ENCODE measurements around the gene SUSD2. TPM values are rescaled to one million over a fixed set of nuclear protein-coding genes. Genes with fewer than 3 reads are reported as not detected.

The SUSD2 gene
- total and polyA plus RNA-seq, 8 donors = 0.35 to 7.2 (median 2.5) TPM

- FAIRE-seq (no peak), ATAC-seq (peak in 1 of 4 donors; percentile 41), DNase-seq (peak in 2 of 6 donors; percentile 22 to 70)
- no peak for TF ChIP-seq CTCF (IDR thresholded peaks at IDR 0.05)
- Histone ChIP-seq H3K36me3 (no peaks in the 10 kb centered on the region), H3K4me3 (no peak overlapping the region), H3K9me3 (no peaks in the 10 kb centered on the region), H3K27me3 (no peaks in the 10 kb centered on the region), H3K27ac (no peak overlapping the region), H3K4me1 (no peaks in the 10 kb centered on the region)
- intact Hi-C loops (cut with DNase I) = no loop called here
- 79 to 80% methylated on average over 19 to 24 of the region's 24 CpGs for WGBS, 2 donors
These were observed 2.2 kb downstream of the SUSD2 start for GRCh38 chr22:24183321-24184031.

GRCh38 chr22:24184057-24184798 is 2.9 kb downstream of the SUSD2 start:
- Histone ChIP-seq H3K36me3 (no peaks in the 10 kb centered on the region), H3K27me3 (no peaks in the 10 kb centered on the region), H3K4me1 (no peaks in the 10 kb centered on the region), H3K27ac (no peak overlapping the region), H3K9me3 (no peaks in the 10 kb centered on the region), H3K4me3 (no peak overlapping the region)
- DNase-seq (peak in 2 of 6 donors; percentile 22 to 62), FAIRE-seq (no peak), ATAC-seq (no peak)
- intact Hi-C loops (cut with DNase I) = no loop called here
- TF ChIP-seq CTCF (IDR thresholded peaks at IDR 0.05) = no peak
- 83 to 91% methylated on average over 13 to 16 of the region's 16 CpGs for WGBS, 2 donors

- intact Hi-C loops (cut with DNase I) = loop anchor here in 1 of 3 donors (5.0 kb wide), 1 partner anchor 47 kb away; no protein-coding TSS in a partner anchor
- H3K4me1 ChIP-seq = no peaks in the 10 kb centered on the region
- ATAC-seq = no peak
- no peaks in the 10 kb centered on the region for H3K36me3 ChIP-seq
- no peaks in the 10 kb centered on the region for H3K9me3 ChIP-seq
- no peak for TF ChIP-seq CTCF (IDR thresholded peaks at IDR 0.05)
- H3K27me3 ChIP-seq = no peaks in the 10 kb centered on the region
- H3K27ac ChIP-seq = no peak overlapping the region
- no peak overlapping the region for H3K4me3 ChIP-seq
- peak in 2 of 6 donors; percentile 22 to 59 for DNase-seq
- FAIRE-seq = no peak
- WGBS, 2 donors = 87 to 88% methylated on average over 15 to 16 of the region's 16 CpGs
These were observed 3.8 kb downstream of the SUSD2 start for GRCh38 chr22:24185001-24185500.

GRCh38 chr22:24185501-24186351 is 4.4 kb downstream of the SUSD2 start:
- no peak for TF ChIP-seq CTCF (IDR thresholded peaks at IDR 0.05)
- ATAC-seq = no peak
- 86 to 93% methylated on average over 51 of the region's 51 CpGs for WGBS, 2 donors
- Histone ChIP-seq H3K27me3 (no peaks in the 10 kb centered on the region), H3K4me3 (no peak overlapping the region), H3K9me3 (no peaks in the 10 kb centered on the region), H3K36me3 (no peaks in the 10 kb centered on the region), H3K4me1 (no peaks in the 10 kb centered on the region), H3K27ac (no peak overlapping the region)
- FAIRE-seq = no peak
- intact Hi-C loops (cut with DNase I) = loop anchor here in 1 of 3 donors (5.0 kb wide), 1 partner anchor 47 kb away; no protein-coding TSS in a partner anchor
- peak in 3 of 6 donors; percentile 17 to 60 (median 56) for DNase-seq
